HepG2 (cell line): ENCODE results near the gene QRICH2. TPM values are rescaled to one million over a fixed set of nuclear protein-coding genes. Genes with fewer than 3 reads are reported as not detected.
A peak's percentile ranks its signal among the peaks of the same experiment; 100 is the strongest.

ENCODE experiments used
- ATAC-seq: fragments of 200-7000 bp; cut with Tn5 transposase; 3 replicates; pipeline ENCODE4 v1.9.1; 2020; ENCODE audit warnings: mild to moderate bottlenecking, moderate library complexity
- BruUV-seq: library from RNA; stranded (reverse); fragments of 400-500 nt; replicated peaks from 2 replicates; lab custom pipeline; 2021; lab: Mats Ljungman, UMichigan
- CTCF ChIA-PET: fragments of 300-600 bp; formaldehyde crosslinking; extraction: SDS; loops from one replicate; lab custom pipeline; 2021; ENCODE audit warnings: low total read pairs, inconsistent platforms, low intra/inter-chr PET ratio; lab: Yijun Ruan, JAX
- POLR2A ChIA-PET: fragments of 350-600 bp; sonication (Branson Sonifier 250); formaldehyde crosslinking; loops from one replicate; lab custom pipeline; 2020; ENCODE audit warnings: antibody characterized with exemption, inconsistent platforms; lab: Yijun Ruan, JAX
- DNase-seq: peaks from one replicate; pipeline ENCODE4 v3.0.0-alpha.2; 2015; ENCODE audit warnings: low spot score
- FAIRE-seq: peaks from 3 replicates; lab custom pipeline; 2011; peaks lifted over from hg19 to GRCh38; lab: Jason Lieb, UNC
- H2AFZ ChIP-seq: one replicate; pipeline ENCODE4 v1.6.1; 2011; ENCODE audit warnings: low read length, inconsistent platforms
- H3K27ac ChIP-seq: fragments of 300-600 bp; 3 replicates; pipeline ENCODE4 v1.8.0; 2011; ENCODE audit warnings: mixed run types, mild to moderate bottlenecking, mixed read lengths, low read length, inconsistent platforms; ENCODE audit not compliant: insufficient read depth; ENCODE audit errors: extremely low read length
- H3K27me3 ChIP-seq, 2 experiments: fragments of 200-600 bp in 1 of 2; 2 replicates in 1 of 2; 3 replicates in 1 of 2; pipeline versions ENCODE4 v1.6.0 to v1.8.0; 2011; ENCODE audit warnings: low read length in 2 of 2, mild to moderate bottlenecking in 2 of 2, moderate library complexity in 2 of 2, inconsistent platforms in 1 of 2; ENCODE audit not compliant: insufficient read depth in 2 of 2, control insufficient read depth in 1 of 2
- H3K36me3 ChIP-seq, 2 experiments: fragments of 200-600 bp in 1 of 2; replicated peaks in 1 of 2; 2 replicates in 1 of 2; 3 replicates in 1 of 2; pipeline versions ENCODE4 v1.5.1 to v1.8.0; 2011; ENCODE audit warnings: low read length in 2 of 2, inconsistent platforms in 1 of 2; ENCODE audit not compliant: insufficient read depth in 2 of 2, control insufficient read depth in 1 of 2
- H3K4me1 ChIP-seq: 2 replicates; pipeline ENCODE4 v1.5.1; 2012; ENCODE audit warnings: low read length, inconsistent platforms; ENCODE audit not compliant: insufficient read depth
- H3K4me2 ChIP-seq: 2 replicates; pipeline ENCODE4 v1.6.0; 2011; ENCODE audit warnings: low read depth, low read length, inconsistent platforms
- H3K4me3 ChIP-seq, 3 experiments: fragments of 200-600 bp in 1 of 3; sonication (generic), shearing (Covaris generic) in 1 of 3; replicated peaks in 1 of 3; 2 replicates each; pipeline ENCODE4 v1.5.1; 2011 to 2016; ENCODE audit warnings: low read length in 3 of 3, inconsistent platforms in 2 of 3, low read depth in 2 of 3, mild to moderate bottlenecking in 2 of 3, control low read depth in 1 of 3, mixed read lengths in 1 of 3; ENCODE audit not compliant: insufficient read depth in 1 of 3
- H3K79me2 ChIP-seq: one replicate; pipeline ENCODE4 v1.6.1; 2011; ENCODE audit warnings: low read length, inconsistent platforms; ENCODE audit not compliant: insufficient read depth
- H3K9ac ChIP-seq: 2 replicates; pipeline ENCODE4 v1.6.0; 2011; ENCODE audit warnings: mild to moderate bottlenecking, low read depth, low read length, inconsistent platforms; ENCODE audit not compliant: insufficient read depth
- H3K9me3 ChIP-seq: 2 replicates; pipeline ENCODE4 v1.5.1; 2012; ENCODE audit warnings: mild to moderate bottlenecking, low read length
- H4K20me1 ChIP-seq: 2 replicates; pipeline ENCODE4 v1.6.0; 2011; ENCODE audit warnings: inconsistent platforms, mild to moderate bottlenecking, low read length, moderate library complexity; ENCODE audit not compliant: insufficient read depth
- ATAD3A ChIP-seq: sonication (generic); formaldehyde crosslinking; IDR thresholded peaks from 2 replicates; pipeline ENCODE4 v1.4.0; 2020; ENCODE audit warnings: missing genetic modification reagents
- FOXP1 ChIP-seq, 2 experiments: fragments of 450-650 bp in 1 of 2; IDR thresholded peaks; 2 replicates each; pipeline ENCODE4 v1.6.1; 2017 to 2018; ENCODE audit warnings: antibody characterized with exemption in 1 of 2
- IRF2 ChIP-seq: IDR thresholded peaks from 2 replicates; pipeline ENCODE4 v1.6.1; 2018; ENCODE audit warnings: missing genetic modification reagents, missing compliant biosample characterization
- MTF2 ChIP-seq: sonication (generic); formaldehyde crosslinking; IDR thresholded peaks from 2 replicates; pipeline ENCODE4 v1.5.0; 2020; ENCODE audit warnings: missing genetic modification reagents, borderline replicate concordance
- MYC ChIP-seq: sonication (generic); formaldehyde crosslinking; IDR thresholded peaks from 2 replicates; pipeline ENCODE4 v1.9.0; 2021; ENCODE audit warnings: missing genetic modification reagents, borderline replicate concordance
- PRMT3 ChIP-seq: sonication (generic); formaldehyde crosslinking; IDR thresholded peaks from 2 replicates; pipeline ENCODE4 v1.8.1; 2022; ENCODE audit warnings: low read depth, mild to moderate bottlenecking, moderate library complexity, missing genetic modification reagents, borderline replicate concordance
- RCOR2 ChIP-seq: IDR thresholded peaks from 2 replicates; pipeline ENCODE4 v1.6.1; 2016; ENCODE audit warnings: missing biosample characterization, missing genetic modification reagents
- SMAD9 ChIP-seq: sonication (generic); formaldehyde crosslinking; IDR thresholded peaks from 2 replicates; pipeline ENCODE4 v1.5.1; 2020; ENCODE audit warnings: mild to moderate bottlenecking, missing genetic modification reagents
- TEAD3 ChIP-seq: optimal IDR thresholded peaks from 2 replicates; pipeline ENCODE3; 2016; ENCODE audit warnings: borderline replicate concordance
- ZBTB25 ChIP-seq: IDR thresholded peaks from 2 replicates; pipeline ENCODE4 v1.6.1; 2018; ENCODE audit warnings: missing genetic modification reagents
- ZFAT ChIP-seq: sonication (generic); formaldehyde crosslinking; conservative IDR thresholded peaks from 2 replicates; pipeline ENCODE4 v1.8.1; 2023; ENCODE audit warnings: missing genetic modification reagents, inconsistent platforms
- ZFP1 ChIP-seq: IDR thresholded peaks from 2 replicates; pipeline ENCODE4 v1.6.1; 2016
- ZNF10 ChIP-seq: sonication (generic); formaldehyde crosslinking; IDR thresholded peaks from 2 replicates; pipeline ENCODE4 v1.4.0; 2020; ENCODE audit warnings: mild to moderate bottlenecking, low read depth, missing genetic modification reagents, borderline replicate concordance
- ZNF337 ChIP-seq: sonication (generic); formaldehyde crosslinking; IDR thresholded peaks from 2 replicates; pipeline ENCODE4 v1.5.1; 2020; ENCODE audit warnings: missing genetic modification reagents, low read depth, mild to moderate bottlenecking, borderline replicate concordance
- ZNF598 ChIP-seq: sonication (generic); formaldehyde crosslinking; IDR thresholded peaks from 2 replicates; pipeline ENCODE4 v1.5.1; 2020; ENCODE audit warnings: mild to moderate bottlenecking, missing genetic modification reagents, borderline replicate concordance
- ZNF672 ChIP-seq: sonication (generic); formaldehyde crosslinking; IDR thresholded peaks from 2 replicates; pipeline ENCODE4 v1.8.1; 2022; ENCODE audit warnings: missing genetic modification reagents
- ZNF674 ChIP-seq: sonication (generic); formaldehyde crosslinking; IDR thresholded peaks from 2 replicates; pipeline ENCODE4 v1.5.0; 2020; ENCODE audit warnings: low read depth, mild to moderate bottlenecking, missing genetic modification reagents
- ZNF746 ChIP-seq: sonication (generic); formaldehyde crosslinking; IDR thresholded peaks from 2 replicates; pipeline ENCODE4 v1.8.0; 2022; ENCODE audit warnings: mild to moderate bottlenecking, missing genetic modification reagents
- ZNF784 ChIP-seq: sonication (generic); formaldehyde crosslinking; IDR thresholded peaks from 2 replicates; pipeline ENCODE4 v1.5.1; 2020; ENCODE audit warnings: missing genetic modification reagents, mild to moderate bottlenecking, borderline replicate concordance
- whole genome bisulfite sequencing: methylation state at CpG from one replicate; pipeline ENCODE4 v1.1.6; 2017; ENCODE audit warnings: low lambda C conversion rate; 5-methylcytosine and 5-hydroxymethylcytosine counted together
- in situ Hi-C: cut with HindIII; loops from 2 replicates; pipeline ENCODE4 v1.10.0; 2017; ENCODE audit warnings: low pct_unique_long_range_greater_than_20kb; ENCODE audit not compliant: extremely low pct_ligation_motif_present
- intact Hi-C: fragments of 100-400 bp; cut with micrococcal nuclease; formaldehyde crosslinking; loops from one replicate; pipeline ENCODE4 v1.10.0; 2022; ENCODE audit not compliant: unreplicated experiment
- polyA plus RNA-seq, 8 experiments: library from polyadenylated mRNA; depleted of rRNA in 3 of 8; stranded (reverse) in 7 of 8; unstranded in 1 of 8; fragments of >200 nt; fragmentation: Illumina TruSeq in 4 of 8; extraction: Trizol in 4 of 8; gene quantifications; 2 replicates each; pipeline versions ENCODE4 v1.2.1 to v1.2.3, GENCODE V29; 2011 to 2016; ENCODE audit warnings: low read depth in 4 of 8, missing spikeins in 1 of 8, mixed read lengths in 1 of 8; ENCODE audit not compliant: insufficient read depth in 1 of 8
- total RNA-seq, 5 experiments: library from RNA; depleted of rRNA; stranded (reverse); fragments of >200 nt; fragmentation: Illumina TruSeq; extraction: Trizol; gene quantifications; 2 replicates each; pipeline ENCODE4 v1.2.3, GENCODE V29; 2016; ENCODE audit warnings: low read depth in 1 of 5

Gene QRICH2
- total and polyA plus RNA-seq, 2 of the 13 experiments (the other 11 are each of a cell fraction or from before 2014, with no cell fraction given): 3.7 to 5.7 TPM

- over 99% methylated on average over 6 of the region's 6 CpGs for WGBS
- intact Hi-C loops: no loop called here
Measured at GRCh38 chr17:76337413-76337777, 29.3 kb upstream of the QRICH2 start.

DNA sequence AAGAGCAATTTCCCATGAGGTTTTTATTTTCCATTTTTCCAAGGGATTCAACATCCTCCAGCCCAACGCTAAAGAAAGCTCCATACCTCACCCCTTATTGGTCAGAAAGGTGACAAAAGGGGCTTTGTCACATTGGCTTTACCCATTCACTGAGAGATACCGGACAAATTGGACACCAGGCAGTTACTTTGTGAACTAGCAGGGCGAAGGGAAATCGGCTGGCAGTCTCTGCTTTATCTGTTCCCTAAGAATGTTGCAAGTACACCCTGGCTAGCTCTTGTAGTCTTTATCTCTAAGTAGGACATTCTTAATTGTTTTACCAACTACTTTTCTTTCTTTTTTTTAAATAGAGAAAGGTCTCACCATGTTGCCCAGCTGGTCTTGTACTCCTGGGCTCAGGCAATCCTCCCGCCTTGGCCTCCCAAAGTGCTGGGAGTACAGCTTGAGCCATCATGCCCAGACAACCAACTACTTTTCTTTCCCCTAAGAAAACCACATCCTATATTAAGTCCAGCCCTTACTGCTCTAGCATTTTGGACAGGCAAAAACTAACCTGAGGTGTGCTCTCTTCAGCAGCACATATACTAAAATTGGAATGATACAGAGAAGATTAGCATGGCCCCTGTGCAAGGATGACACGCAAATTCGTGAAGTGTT, 28.8 kb upstream of the QRICH2 start:
- H3K4me1 ChIP-seq: no peaks in the 10 kb centered on the region
- peaks cover 85% of the 10 kb centered on the region for H3K79me2 ChIP-seq
- FAIRE-seq (no peak), DNase-seq (no peak), ATAC-seq (no peak)
- ChIA-PET CTCF (no interaction called here), POLR2A (interaction anchor here (0.6 to 1.3 kb wide), 5 partner anchors 8 to 573 kb away, joined by 3 to 8 read pairs (median 3); partner anchors contain the start of genes PRPSAP1 and SPHK1)
- H4K20me1 ChIP-seq: peaks cover 33% of the 10 kb centered on the region
- no peak overlapping the region for H3K27ac ChIP-seq
- no TSS peak for BruUV-seq
- H3K4me2 ChIP-seq: no peak overlapping the region
- in situ Hi-C loops: no loop called here
- H3K4me3 ChIP-seq: no peak overlapping the region
- H3K36me3 ChIP-seq: peaks cover 24 to 69% of the 10 kb centered on the region in 2 experiments
- no peaks in the 10 kb centered on the region for H3K9me3 ChIP-seq
- no peak for TF ChIP-seq SMAD9 (CRISPR knock-in tag)
- no peak for TF ChIP-seq IRF2 (CRISPR knock-in tag)
- TF ChIP-seq PRMT3 (CRISPR knock-in tag): no peak
- no peak for TF ChIP-seq ZFAT (CRISPR knock-in tag)
- no peak for TF ChIP-seq MYC
- no peak for TF ChIP-seq ZNF337 (CRISPR knock-in tag)
- no peak for TF ChIP-seq TEAD3 (CRISPR knock-in tag)
- TF ChIP-seq ZNF746 (CRISPR knock-in tag): no peak
- no peak for TF ChIP-seq ZNF674 (CRISPR knock-in tag)
- no peak for TF ChIP-seq ATAD3A (CRISPR knock-in tag)
- TF ChIP-seq RCOR2 (CRISPR knock-in tag): no peak
- TF ChIP-seq ZFP1 (CRISPR knock-in tag): no peak
- no peak for TF ChIP-seq ZNF672 (CRISPR knock-in tag)
- TF ChIP-seq MTF2 (CRISPR knock-in tag): no peak
- TF ChIP-seq ZNF598 (CRISPR knock-in tag): no peak
- TF ChIP-seq ZNF784: no peak
- TF ChIP-seq ZBTB25: no peak
- H2AFZ ChIP-seq: no peak overlapping the region
- WGBS: 97% methylated on average over 7 of the region's 7 CpGs
- H3K9ac ChIP-seq: no peak overlapping the region
- H3K27me3 ChIP-seq: no peaks in the 10 kb centered on the region
- intact Hi-C loops: no loop called here

More at GRCh38 chr17:76337413-76337777, 29.3 kb upstream of the QRICH2 start:
- Histone ChIP-seq H3K36me3 (peaks cover 23 to 69% of the 10 kb centered on the region in 2 experiments), H3K27me3 (no peaks in the 10 kb centered on the region), H3K79me2 (peaks cover 88% of the 10 kb centered on the region), H3K4me3 (no peak overlapping the region), H2AFZ (no peak overlapping the region), H3K4me2 (no peak overlapping the region), H3K9ac (no peak overlapping the region), H3K27ac (no peak overlapping the region), H3K9me3 (no peaks in the 10 kb centered on the region), H3K4me1 (no peaks in the 10 kb centered on the region), H4K20me1 (peaks cover 30% of the 10 kb centered on the region)
- ATAC-seq (no peak), DNase-seq (no peak), FAIRE-seq (no peak)
- ChIA-PET POLR2A (interaction anchor here (1.0 to 1.3 kb wide), 3 partner anchors 14 to 47 kb away, joined by 3 to 8 read pairs (median 3); partner anchors contain the start of genes PRPSAP1 and SPHK1), CTCF (no interaction called here)
- no TSS peak for BruUV-seq
- in situ Hi-C loops: no loop called here
- TF ChIP-seq FOXP1 (IDR thresholded peaks at IDR 0.05) (peak; percentile 17; the same call in 1 of the 2 replicates), FOXP1 (CRISPR knock-in tag; IDR thresholded peaks at IDR 0.05) (no peak), ZNF10 (CRISPR knock-in tag) (no peak)
